Measurements from ENCODE around the gene MALAT1. TPM values are rescaled to one million over a fixed set of nuclear protein-coding genes. Genes with fewer than 3 reads are reported as not detected.
"Not testable (repeated sequence)": the region's sequence is repeated elsewhere in the genome, so short reads cannot be mapped to it uniquely, and the experiment has no call there.

The MALAT1 gene
- 1,827 and 2,040 TPM in 2 replicates for total RNA-seq (2014; rRNA removed; shearing (Covaris generic))

- DNase-seq (ENCODE audit: low spot score) = peak; percentile 98
Observed at GRCh38 chr11:65498977-65499712, at the start of gene MALAT1. Gene MALAT1 (plus strand): TSS chr11:65499045.

- DNase-seq (ENCODE audit: low spot score) = not testable (repeated sequence)
Observed at GRCh38 chr11:65451301-65451700, 47.5 kb upstream of the MALAT1 start.

- DNase-seq (ENCODE audit: low spot score) = not testable (repeated sequence)
Observed at GRCh38 chr11:65452259-65452658, 46.6 kb upstream of the MALAT1 start.

GRCh38 chr11:65452806-65453490 is 45.9 kb upstream of the MALAT1 start:
- DNase-seq (ENCODE audit: low spot score) = peak; percentile 10

GRCh38 chr11:65454311-65454695 is 44.5 kb upstream of the MALAT1 start:
- no peak for DNase-seq (ENCODE audit: low spot score)

GRCh38 chr11:65454696-65455456 is 44.0 kb upstream of the MALAT1 start:
- peak; percentile 92 for DNase-seq (ENCODE audit: low spot score)

GRCh38 chr11:65456418-65456817 is 42.4 kb upstream of the MALAT1 start:
- no peak for DNase-seq (ENCODE audit: low spot score)

GRCh38 chr11:65459552-65459951 is 39.3 kb upstream of the MALAT1 start:
- no peak for DNase-seq (ENCODE audit: low spot score)

- DNase-seq (ENCODE audit: low spot score) = not testable (repeated sequence)
Observed at GRCh38 chr11:65465471-65465870, 33.4 kb upstream of the MALAT1 start.

- DNase-seq (ENCODE audit: low spot score) = not testable (repeated sequence)
Observed at GRCh38 chr11:65467306-65467705, 31.5 kb upstream of the MALAT1 start.

- DNase-seq (ENCODE audit: low spot score) = peak; percentile 97
Observed at GRCh38 chr11:65468874-65469333, 29.9 kb upstream of the MALAT1 start.

GRCh38 chr11:65470433-65471049 is 28.3 kb upstream of the MALAT1 start:
- no peak for DNase-seq (ENCODE audit: low spot score)

GRCh38 chr11:65471447-65471891 is 27.4 kb upstream of the MALAT1 start:
- peak; percentile 83 for DNase-seq (ENCODE audit: low spot score)

- not testable (repeated sequence) for DNase-seq (ENCODE audit: low spot score)
Observed at GRCh38 chr11:65472588-65473277, 26.1 kb upstream of the MALAT1 start.

- no peak for DNase-seq (ENCODE audit: low spot score)
Observed at GRCh38 chr11:65473278-65473860, 25.5 kb upstream of the MALAT1 start.

- peak; percentile 14 for DNase-seq (ENCODE audit: low spot score)
Observed at GRCh38 chr11:65474864-65475263, 24.0 kb upstream of the MALAT1 start.

- no peak for DNase-seq (ENCODE audit: low spot score)
Observed at GRCh38 chr11:65476632-65477148, 22.2 kb upstream of the MALAT1 start.

GRCh38 chr11:65477149-65477965 is 21.5 kb upstream of the MALAT1 start:
- peak; percentile 99 for DNase-seq (ENCODE audit: low spot score)

Measured in HT-29 (cell line).